HG02642 (cell line): ENCODE results near the gene ZNF148.

Experiments
- ATAC-seq: cut with Tn5 transposase; IDR thresholded peaks from one replicate; pipeline ENCODE4 v1.9.1; 2021; ENCODE audit warnings: mild to moderate bottlenecking; ENCODE audit not compliant: unreplicated experiment, poor library complexity

Gene ZNF148

GRCh38 chr3:125294411-125294810, 80.7 kb downstream of the ZNF148 start:
- ATAC-seq = no peak

GRCh38 chr3:125292015-125292414, 83.1 kb downstream of the ZNF148 start:
- ATAC-seq = no peak

- ATAC-seq = no peak
Observed at GRCh38 chr3:125289429-125289981, 85.6 kb downstream of the ZNF148 start.

GRCh38 chr3:125287248-125287647, 87.9 kb downstream of the ZNF148 start:
- ATAC-seq = no peak

GRCh38 chr3:125281381-125281780, 93.7 kb downstream of the ZNF148 start:
- ATAC-seq = no peak

- no peak for ATAC-seq
Observed at GRCh38 chr3:125280668-125281361, 94.3 kb downstream of the ZNF148 start.

GRCh38 chr3:125278155-125278554, 97.0 kb downstream of the ZNF148 start:
- ATAC-seq = no peak

- no peak for ATAC-seq
Observed at GRCh38 chr3:125271127-125271526, 104.0 kb downstream of the ZNF148 start.

- no peak for ATAC-seq
Observed at GRCh38 chr3:125267460-125267859, 107.7 kb downstream of the ZNF148 start.

- ATAC-seq = no peak
Observed at GRCh38 chr3:125266971-125267370, 108.2 kb downstream of the ZNF148 start.

- no peak for ATAC-seq
Observed at GRCh38 chr3:125262161-125262560, 113.0 kb downstream of the ZNF148 start.

GRCh38 chr3:125261031-125261430, 114.1 kb downstream of the ZNF148 start:
- ATAC-seq = no peak

GRCh38 chr3:125260158-125260557, 115.0 kb downstream of the ZNF148 start:
- ATAC-seq = no peak

- ATAC-seq = no peak
Observed at GRCh38 chr3:125257536-125257935, 117.6 kb downstream of the ZNF148 start.

GRCh38 chr3:125256675-125257074, 118.5 kb downstream of the ZNF148 start:
- no peak for ATAC-seq

- ATAC-seq = no peak
Observed at GRCh38 chr3:125250973-125251372, 124.2 kb downstream of the ZNF148 start.

- ATAC-seq = no peak
Observed at GRCh38 chr3:125246237-125246636, 128.9 kb downstream of the ZNF148 start.

GRCh38 chr3:125245521-125245920, 129.6 kb downstream of the ZNF148 start:
- no peak for ATAC-seq

GRCh38 chr3:125240496-125240895, 134.6 kb downstream of the ZNF148 start:
- ATAC-seq = no peak

GRCh38 chr3:125239266-125239665, 135.9 kb downstream of the ZNF148 start:
- ATAC-seq = no peak

- ATAC-seq = no peak
Observed at GRCh38 chr3:125238759-125239158, 136.4 kb downstream of the ZNF148 start.

GRCh38 chr3:125236331-125236903, 138.7 kb downstream of the ZNF148 start:
- ATAC-seq = no peak
